ENCODE data around the gene AMIGO3.

The AMIGO3 gene

DNA sequence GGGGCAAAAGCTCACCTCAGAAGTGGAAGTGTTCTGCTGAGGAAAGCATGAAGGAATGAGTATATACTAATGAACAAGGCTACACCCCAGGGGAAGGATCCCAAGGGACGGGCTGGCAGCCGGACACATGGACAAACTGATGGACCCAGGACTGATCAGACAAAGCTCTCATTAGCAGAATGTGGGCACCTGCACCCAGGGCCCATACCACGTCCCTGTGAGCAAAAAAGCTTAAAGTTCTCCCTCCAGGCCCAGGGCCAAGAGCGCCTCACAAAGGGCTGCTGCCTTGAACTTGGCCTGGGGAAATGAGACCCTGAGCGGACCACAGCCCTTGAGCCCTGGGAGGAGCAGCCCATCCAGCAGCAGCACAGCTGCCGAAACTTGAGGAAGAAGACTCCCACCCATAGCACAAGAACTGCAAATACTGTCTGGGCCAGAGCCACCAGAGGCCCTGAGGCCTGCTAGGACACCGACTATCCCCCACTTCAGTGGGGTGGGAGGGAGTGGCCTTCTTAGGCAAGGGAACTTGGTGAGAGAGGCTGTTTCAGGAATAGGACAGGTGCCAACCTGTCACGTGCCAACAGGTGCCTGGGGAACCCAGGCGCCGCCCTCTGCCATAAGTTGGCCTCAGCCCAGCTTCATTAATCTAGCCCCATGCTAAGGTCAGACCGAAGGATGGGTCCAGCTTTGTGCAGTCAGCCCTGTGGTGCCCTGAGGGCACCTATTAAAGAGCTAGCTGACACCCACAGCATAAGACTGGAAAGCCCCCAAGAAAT lies 6.6 kb upstream of the AMIGO3 start:
- no peak for DNase-seq (ENCODE audit: low read depth in 4 of 4, low spot score in 1 of 4)

DNA sequence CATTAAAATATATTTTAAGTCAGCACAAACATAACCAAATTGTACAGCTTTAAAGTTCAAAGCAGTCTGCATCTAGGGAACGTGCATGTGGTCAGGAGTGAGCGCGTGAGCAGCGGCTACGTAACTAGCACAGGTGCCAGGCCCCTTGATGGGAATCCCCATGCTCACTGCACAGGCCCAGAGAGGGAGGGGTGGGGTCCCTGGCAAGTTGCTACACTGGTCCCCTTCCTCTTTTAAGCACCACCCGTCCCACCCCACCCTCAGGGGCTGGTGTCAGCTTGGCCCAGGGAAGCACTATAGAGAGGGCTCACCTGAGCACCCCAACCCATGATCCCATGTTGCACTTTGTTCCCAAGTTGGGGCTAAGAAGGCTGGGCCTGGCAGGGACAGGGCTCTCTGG lies 5.1 kb upstream of the AMIGO3 start:
- DNase-seq (ENCODE audit: low read depth in 4 of 4, low spot score in 1 of 4): no peak

DNA sequence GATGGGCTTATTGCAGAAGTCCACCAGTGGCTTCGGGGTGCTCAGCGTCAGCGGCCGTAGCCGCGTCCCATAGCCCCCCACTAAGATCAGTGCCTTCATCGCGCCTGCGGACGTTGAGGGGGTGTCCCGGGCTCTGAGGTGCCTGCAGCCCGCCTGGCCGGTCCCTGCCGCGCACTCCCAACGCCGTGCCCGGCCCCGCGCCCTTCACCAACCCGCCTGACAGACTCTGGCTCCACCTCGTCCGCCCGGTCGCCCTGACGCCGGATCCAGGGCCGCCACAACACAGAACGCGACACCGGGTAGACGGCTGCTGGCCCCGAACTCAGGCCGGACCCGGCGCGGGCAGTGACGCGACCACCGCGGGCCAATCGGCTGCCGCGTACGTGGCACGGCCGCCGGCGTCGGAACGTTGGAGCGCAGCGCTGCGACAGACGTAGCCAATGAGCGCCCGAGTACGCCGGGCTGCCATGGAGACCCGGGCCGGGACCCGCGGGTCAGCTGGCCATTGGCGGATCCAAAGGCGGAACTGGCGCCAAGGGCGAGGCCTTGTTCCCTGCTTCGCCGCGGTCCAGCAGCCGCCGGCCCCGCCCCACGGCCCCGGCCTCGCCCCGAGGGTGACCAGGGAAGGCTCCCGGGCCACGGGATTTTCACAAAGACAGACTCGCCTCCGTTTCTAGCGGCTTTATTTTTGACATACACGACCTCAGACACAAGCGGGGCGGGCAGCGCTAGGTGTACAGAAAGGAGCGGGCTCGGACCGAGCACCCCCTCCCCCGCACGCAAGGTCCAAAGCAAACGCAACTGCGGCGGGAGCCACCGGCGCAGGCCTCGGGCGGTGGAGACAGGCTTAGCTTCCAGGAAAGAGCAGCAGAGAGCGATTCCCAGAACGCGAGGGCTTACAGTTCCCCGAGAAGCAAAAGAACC lies 4.4 kb upstream of the AMIGO3 start, which contains the start of gene GMPPB:
Gene GMPPB (minus strand): TSS at position 324 of the 924 bp plus-strand sequence. CDS start 225 bp downstream, at position 99.
- peak; percentile 77 to 94 (median 86) for DNase-seq (ENCODE audit: low read depth in 4 of 4, low spot score in 1 of 4)

GRCh38 chr3:49723296-49723627 lies 3.8 kb upstream of the AMIGO3 start:
- DNase-seq (ENCODE audit: low read depth in 4 of 4, low spot score in 1 of 4): peak in 3 of 4 experiments; percentile 26 to 52 (median 52)

- DNase-seq (ENCODE audit: low read depth in 4 of 4, low spot score in 1 of 4): no peak
Measured at GRCh38 chr3:49722896-49723295, 3.4 kb upstream of the AMIGO3 start.

GRCh38 chr3:49721896-49722781 lies 2.7 kb upstream of the AMIGO3 start:
- no peak for DNase-seq (ENCODE audit: low read depth in 4 of 4, low spot score in 1 of 4)

GRCh38 chr3:49721596-49721895 lies 2.1 kb upstream of the AMIGO3 start:
- no peak for DNase-seq (ENCODE audit: low read depth in 4 of 4, low spot score in 1 of 4)

GRCh38 chr3:49720855-49721595 lies 1.5 kb upstream of the AMIGO3 start:
- DNase-seq (ENCODE audit: low read depth in 4 of 4, low spot score in 1 of 4): no peak

- DNase-seq (ENCODE audit: low read depth in 4 of 4, low spot score in 1 of 4): no peak
Measured at GRCh38 chr3:49718858-49719213, 648 bp downstream of the AMIGO3 start.

DNA sequence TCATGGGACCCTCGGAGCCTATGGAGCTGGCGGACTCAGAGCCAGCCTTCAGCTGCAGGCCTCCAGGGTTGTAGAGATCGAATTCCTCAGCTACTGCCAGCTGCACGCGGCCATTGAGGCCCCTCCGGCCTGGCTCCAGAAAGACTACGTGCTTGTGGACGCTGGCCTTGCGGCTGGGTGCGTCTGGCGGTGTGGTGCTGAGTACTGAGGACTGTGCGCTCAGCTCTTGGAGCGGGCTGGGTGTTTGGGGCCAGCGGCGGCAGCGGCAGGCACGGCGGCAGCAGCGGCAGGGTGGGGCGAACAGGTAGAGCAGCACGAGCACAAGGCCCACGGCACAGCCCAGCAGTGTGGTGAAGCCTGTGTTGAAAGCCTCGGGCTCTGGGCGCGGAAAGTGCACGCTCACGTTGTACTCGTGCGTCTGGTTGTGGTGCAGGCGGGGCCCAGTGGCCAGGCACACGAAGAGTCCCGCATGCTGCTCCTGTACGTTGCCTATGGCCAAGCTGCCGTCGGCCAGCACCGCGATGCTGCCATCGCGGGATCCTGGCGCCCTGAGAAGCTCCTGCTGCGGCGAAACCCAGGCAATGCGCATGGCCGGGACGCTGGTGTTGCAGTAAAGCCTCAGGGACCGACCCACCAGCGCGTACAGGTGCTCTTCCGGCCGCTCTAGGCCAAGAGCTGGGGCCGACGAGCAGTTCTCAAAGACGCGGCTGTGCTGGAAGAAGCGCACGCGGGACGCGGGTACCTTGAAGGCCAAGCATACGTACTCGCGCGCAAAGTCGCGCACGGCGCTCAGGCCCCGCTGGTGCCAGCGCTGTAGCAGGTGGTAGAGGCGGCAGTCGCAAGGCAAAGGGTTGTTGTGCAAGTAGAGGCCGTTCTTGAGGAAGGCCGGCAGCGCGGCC lies 1.3 kb downstream of the AMIGO3 start:
- DNase-seq (ENCODE audit: low read depth in 4 of 4, low spot score in 1 of 4): no peak

- DNase-seq (ENCODE audit: low read depth in 4 of 4, low spot score in 1 of 4): no peak
Measured at GRCh38 chr3:49717211-49717958, 2.1 kb downstream of the AMIGO3 start.

DNA sequence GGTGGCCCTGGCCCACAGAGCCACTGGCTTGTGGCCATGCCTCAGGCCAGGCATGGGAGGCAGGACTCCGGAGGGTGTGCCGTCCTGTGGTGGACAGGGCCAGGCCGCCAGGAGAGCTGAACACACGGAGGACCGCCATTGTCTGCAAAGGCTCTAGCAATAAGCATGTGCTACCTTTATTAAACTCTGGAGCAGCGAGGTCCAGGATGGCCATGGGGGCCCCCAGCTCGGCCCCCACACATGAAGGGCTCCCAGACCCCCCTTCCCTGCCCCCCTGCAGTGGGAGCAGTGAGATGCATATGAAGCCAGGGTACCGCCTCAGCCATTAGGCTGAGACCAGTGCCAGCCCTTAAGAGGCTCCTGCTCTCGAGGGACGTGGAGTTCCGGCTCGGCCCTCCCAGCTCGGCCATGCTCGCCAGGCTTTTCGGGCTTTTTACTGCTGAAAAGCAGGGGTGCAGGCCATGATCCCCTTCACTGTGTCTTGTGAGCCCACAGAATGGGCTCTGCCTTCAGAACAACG lies 2.7 kb downstream of the AMIGO3 start:
- no peak for DNase-seq (ENCODE audit: low read depth in 4 of 4, low spot score in 1 of 4)

GRCh38 chr3:49716169-49716568 lies 3.3 kb downstream of the AMIGO3 start:
- DNase-seq (ENCODE audit: low read depth in 4 of 4, low spot score in 1 of 4): no peak

GRCh38 chr3:49715611-49716121 lies 3.8 kb downstream of the AMIGO3 start:
- no peak for DNase-seq (ENCODE audit: low read depth in 4 of 4, low spot score in 1 of 4)

DNA sequence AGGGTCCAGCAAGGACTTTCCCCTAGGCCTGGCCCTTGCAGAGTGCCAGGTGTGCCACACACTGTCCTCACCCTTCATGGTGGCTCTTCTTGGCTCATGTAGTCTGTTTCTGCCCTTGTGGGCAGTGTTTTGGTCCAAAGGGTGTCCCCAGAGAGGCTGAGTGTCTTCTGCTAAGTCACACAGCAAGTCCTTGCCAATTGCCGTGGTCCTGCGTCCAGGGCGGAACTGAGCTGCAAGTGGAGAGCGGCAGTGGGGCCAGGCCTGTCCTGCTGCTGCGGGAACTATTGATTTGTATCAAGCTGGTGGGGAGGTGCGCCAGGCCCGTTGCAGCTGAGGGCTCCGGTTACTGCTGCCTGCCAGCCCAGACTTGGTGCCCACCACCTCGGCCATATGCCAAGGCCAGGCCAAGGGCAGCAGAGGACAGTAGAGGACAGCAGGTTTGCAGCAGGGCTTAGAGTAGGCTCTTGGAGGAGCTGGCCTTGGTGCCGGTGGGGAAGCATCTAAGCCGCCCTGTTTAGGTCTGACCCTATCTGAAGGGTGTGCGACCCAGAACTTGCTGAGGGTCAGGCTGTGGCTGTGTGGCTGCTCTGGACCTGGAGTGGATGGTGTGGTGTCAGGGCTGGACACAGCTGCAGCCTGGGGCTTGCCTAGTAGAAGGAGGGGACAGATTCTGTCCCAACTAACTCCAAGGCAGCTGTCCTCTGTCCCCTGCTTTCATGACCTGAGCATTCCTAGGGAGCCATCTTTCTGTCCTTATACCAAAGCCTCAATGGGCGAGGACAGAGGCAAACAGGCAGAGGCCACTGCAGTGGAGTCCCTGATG lies 4.5 kb downstream of the AMIGO3 start:
- DNase-seq (ENCODE audit: low read depth in 4 of 4, low spot score in 1 of 4): no peak

DNA sequence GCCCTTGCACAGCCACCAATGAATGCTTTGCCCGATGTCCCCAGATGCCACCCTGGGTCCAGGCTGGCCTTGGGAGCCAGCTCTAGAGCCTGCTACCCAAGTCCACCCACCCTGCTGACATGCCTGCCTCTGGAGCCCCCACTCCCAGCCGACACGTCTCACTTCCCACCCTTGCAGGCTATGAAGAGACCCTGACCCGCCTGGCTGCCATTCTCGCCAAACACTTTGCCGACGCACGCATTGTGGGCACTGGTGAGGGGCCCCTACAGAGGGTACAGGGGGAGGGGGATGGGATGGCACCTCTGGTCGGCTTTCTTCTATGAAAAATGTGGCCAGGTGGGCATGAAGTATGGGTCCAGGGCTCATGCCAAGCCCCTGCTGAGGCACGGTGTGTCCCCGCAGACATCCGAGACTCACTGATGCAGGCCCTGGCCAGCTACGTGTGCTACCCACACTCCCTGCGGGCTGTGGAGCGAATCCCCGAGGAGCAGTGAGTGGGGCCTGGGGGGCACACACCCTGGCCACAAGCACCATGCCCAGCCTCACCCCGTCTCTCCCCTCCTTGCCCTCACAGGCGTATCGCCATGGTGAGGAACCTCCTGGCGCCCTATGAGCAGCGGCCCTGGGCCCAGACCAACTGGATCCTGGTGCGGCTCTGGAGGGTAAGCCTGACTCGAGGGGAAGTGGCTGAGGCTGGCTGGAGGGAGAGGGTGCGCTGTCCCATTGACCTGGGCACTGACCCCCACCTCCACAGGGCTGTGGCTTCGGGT lies 6.0 kb downstream of the AMIGO3 start:
- no peak for DNase-seq (ENCODE audit: low read depth in 4 of 4, low spot score in 1 of 4)
